ENCODE results near the gene PDPN. TPM values are rescaled to one million over a fixed set of nuclear protein-coding genes. Genes with fewer than 3 reads are reported as not detected.

The PDPN gene
- total RNA-seq, 1 experiment from 2014 or later, result not detected

DNA sequence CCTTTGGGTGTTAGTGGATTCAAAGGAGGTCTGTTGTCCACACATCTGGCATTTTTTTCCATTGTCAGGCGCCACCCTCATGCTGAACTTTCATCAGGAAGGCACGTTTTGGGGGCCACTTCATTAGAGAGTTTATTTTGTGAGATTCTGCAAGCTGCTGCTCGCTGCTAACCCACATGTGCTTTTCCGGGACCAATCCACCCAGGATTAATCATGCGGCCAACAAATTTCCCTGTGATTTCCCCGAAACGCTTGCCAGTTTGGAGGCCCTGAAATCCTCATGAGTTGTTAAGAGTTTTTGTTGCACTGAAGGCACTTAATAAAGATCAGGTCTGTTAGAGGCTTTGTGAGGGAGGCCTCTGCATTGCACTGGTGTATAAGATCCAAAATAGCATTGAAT, 2.4 kb downstream of the PDPN start:
- H3K36me3 ChIP-seq (ENCODE audit: control insufficient read depth in 1 of 2, insufficient read depth in 2 of 2, low read length in 2 of 2), result no peaks in the 10 kb centered on the region
- no peaks in the 10 kb centered on the region for H3K4me1 ChIP-seq (ENCODE audit: control insufficient read depth in 1 of 2, insufficient read depth in 2 of 2, low read length in 2 of 2)
- H3K27me3 ChIP-seq (ENCODE audit: insufficient read depth, low read length), result 0 out of 2 replicates have a peak, but pooled peaks cover 6% of the 10 kb centered on the region
- CTCF ChIA-PET, result no interaction called here
- no peak for DNase-seq (ENCODE audit: low read depth, low spot score)
- no peak overlapping the region for H3K9ac ChIP-seq (ENCODE audit: low read length)
- H3K9me3 ChIP-seq (ENCODE audit: control insufficient read depth in 1 of 2, insufficient read depth in 1 of 2, low read depth in 1 of 2, low read length in 2 of 2), result no peaks in the 10 kb centered on the region
- intact Hi-C loops (cut with micrococcal nuclease), result no loop called here
- POLR2A ChIA-PET, result no interaction called here
- H4K20me1 ChIP-seq (ENCODE audit: insufficient read depth), result no peaks in the 10 kb centered on the region
- RAD21 ChIA-PET (ENCODE audit: low non-redundant PET in 1 of 2, low total read pairs in 2 of 2, uncharacterized antibody in 2 of 2, unreplicated experiment in 2 of 2), result no interaction called here
- H2AFZ ChIP-seq (ENCODE audit: low read depth, low read length, poor library complexity, severe bottlenecking), result no peak overlapping the region
- no peak overlapping the region for H3K4me3 ChIP-seq (replicated peaks in 1 of 2; ENCODE audit: low read depth in 1 of 2, low read length in 2 of 2)
- H3K9me2 ChIP-seq (ENCODE audit: insufficient read depth), result no peaks in the 10 kb centered on the region
- ATAC-seq, result no peak
- no peaks in the 10 kb centered on the region for H3K79me2 ChIP-seq (ENCODE audit: insufficient read depth, low read length)
- no peak overlapping the region for H3K27ac ChIP-seq (ENCODE audit: low read depth, low read length)
- BruUV-seq (replicated peaks), result no TSS peak
- no peak overlapping the region for H3K4me2 ChIP-seq (ENCODE audit: low read length)
- TF ChIP-seq ELF1 (IDR thresholded peaks at IDR 0.05; ENCODE audit: borderline replicate concordance, low read depth) (no peak), POLR2A (IDR thresholded peaks at IDR 0.05; ENCODE audit: borderline replicate concordance, extremely low read depth, insufficient read depth, insufficient read length) (no peak), RAD21 (IDR thresholded peaks at IDR 0.05; ENCODE audit: low read depth) (no peak), POLR2AphosphoS5 (IDR thresholded peaks at IDR 0.05; ENCODE audit: low read depth, low read length) (no peak), TCF7L2 (IDR thresholded peaks at IDR 0.05; ENCODE audit: borderline replicate concordance, extremely low read depth, insufficient read depth, insufficient read length) (no peak), CBX3 (IDR thresholded peaks at IDR 0.05; ENCODE audit: low read depth) (no peak), EZH2 (IDR thresholded peaks at IDR 0.05) (no peak), SP1 (IDR thresholded peaks at IDR 0.05; ENCODE audit: low read depth) (no peak), ZFX (IDR thresholded peaks at IDR 0.05) (no peak), JUND (IDR thresholded peaks at IDR 0.05) (no peak), ZNF274 (IDR thresholded peaks at IDR 0.05; ENCODE audit: low read depth, low read length) (no peak), YY1 (IDR thresholded peaks at IDR 0.05; ENCODE audit: extremely low read depth, insufficient replicate concordance, low read depth, low read length) (no peak), EGR1 (IDR thresholded peaks at IDR 0.05; ENCODE audit: low read depth) (no peak), CEBPB (IDR thresholded peaks at IDR 0.05; ENCODE audit: low read depth) (no peak), EZH2phosphoT487 (IDR thresholded peaks at IDR 0.05; ENCODE audit: borderline replicate concordance) (no peak)
- TF ChIP-seq, protein P1, sequence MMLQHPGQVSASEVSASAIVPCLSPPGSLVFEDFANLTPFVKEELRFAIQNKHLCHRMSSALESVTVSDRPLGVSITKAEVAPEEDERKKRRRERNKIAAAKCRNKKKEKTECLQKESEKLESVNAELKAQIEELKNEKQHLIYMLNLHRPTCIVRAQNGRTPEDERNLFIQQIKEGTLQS (IDR thresholded peaks at IDR 0.05), result no peak
- TF ChIP-seq, protein P2, sequence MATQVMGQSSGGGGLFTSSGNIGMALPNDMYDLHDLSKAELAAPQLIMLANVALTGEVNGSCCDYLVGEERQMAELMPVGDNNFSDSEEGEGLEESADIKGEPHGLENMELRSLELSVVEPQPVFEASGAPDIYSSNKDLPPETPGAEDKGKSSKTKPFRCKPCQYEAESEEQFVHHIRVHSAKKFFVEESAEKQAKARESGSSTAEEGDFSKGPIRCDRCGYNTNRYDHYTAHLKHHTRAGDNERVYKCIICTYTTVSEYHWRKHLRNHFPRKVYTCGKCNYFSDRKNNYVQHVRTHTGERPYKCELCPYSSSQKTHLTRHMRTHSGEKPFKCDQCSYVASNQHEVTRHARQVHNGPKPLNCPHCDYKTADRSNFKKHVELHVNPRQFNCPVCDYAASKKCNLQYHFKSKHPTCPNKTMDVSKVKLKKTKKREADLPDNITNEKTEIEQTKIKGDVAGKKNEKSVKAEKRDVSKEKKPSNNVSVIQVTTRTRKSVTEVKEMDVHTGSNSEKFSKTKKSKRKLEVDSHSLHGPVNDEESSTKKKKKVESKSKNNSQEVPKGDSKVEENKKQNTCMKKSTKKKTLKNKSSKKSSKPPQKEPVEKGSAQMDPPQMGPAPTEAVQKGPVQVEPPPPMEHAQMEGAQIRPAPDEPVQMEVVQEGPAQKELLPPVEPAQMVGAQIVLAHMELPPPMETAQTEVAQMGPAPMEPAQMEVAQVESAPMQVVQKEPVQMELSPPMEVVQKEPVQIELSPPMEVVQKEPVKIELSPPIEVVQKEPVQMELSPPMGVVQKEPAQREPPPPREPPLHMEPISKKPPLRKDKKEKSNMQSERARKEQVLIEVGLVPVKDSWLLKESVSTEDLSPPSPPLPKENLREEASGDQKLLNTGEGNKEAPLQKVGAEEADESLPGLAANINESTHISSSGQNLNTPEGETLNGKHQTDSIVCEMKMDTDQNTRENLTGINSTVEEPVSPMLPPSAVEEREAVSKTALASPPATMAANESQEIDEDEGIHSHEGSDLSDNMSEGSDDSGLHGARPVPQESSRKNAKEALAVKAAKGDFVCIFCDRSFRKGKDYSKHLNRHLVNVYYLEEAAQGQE (IDR thresholded peaks at IDR 0.05; ENCODE audit: low read depth), result no peak
- TF ChIP-seq, protein P3, sequence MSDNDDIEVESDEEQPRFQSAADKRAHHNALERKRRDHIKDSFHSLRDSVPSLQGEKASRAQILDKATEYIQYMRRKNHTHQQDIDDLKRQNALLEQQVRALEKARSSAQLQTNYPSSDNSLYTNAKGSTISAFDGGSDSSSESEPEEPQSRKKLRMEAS (IDR thresholded peaks at IDR 0.05), result no peak
- TF ChIP-seq, protein P4, sequence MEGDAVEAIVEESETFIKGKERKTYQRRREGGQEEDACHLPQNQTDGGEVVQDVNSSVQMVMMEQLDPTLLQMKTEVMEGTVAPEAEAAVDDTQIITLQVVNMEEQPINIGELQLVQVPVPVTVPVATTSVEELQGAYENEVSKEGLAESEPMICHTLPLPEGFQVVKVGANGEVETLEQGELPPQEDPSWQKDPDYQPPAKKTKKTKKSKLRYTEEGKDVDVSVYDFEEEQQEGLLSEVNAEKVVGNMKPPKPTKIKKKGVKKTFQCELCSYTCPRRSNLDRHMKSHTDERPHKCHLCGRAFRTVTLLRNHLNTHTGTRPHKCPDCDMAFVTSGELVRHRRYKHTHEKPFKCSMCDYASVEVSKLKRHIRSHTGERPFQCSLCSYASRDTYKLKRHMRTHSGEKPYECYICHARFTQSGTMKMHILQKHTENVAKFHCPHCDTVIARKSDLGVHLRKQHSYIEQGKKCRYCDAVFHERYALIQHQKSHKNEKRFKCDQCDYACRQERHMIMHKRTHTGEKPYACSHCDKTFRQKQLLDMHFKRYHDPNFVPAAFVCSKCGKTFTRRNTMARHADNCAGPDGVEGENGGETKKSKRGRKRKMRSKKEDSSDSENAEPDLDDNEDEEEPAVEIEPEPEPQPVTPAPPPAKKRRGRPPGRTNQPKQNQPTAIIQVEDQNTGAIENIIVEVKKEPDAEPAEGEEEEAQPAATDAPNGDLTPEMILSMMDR (IDR thresholded peaks at IDR 0.05 in 2 of 3, conservative IDR thresholded peaks at IDR 0.05 in 1 of 3; ENCODE audit: borderline replicate concordance in 1 of 3, insufficient read depth in 1 of 3, low read depth in 2 of 3, low read length in 2 of 3), result no peak

Data from HCT116 (cell line).